B cell (primary cell): ENCODE measurements around the gene CTNNBL1. TPM values are rescaled to one million over a fixed set of nuclear protein-coding genes. Genes with fewer than 3 reads are reported as not detected.

Source experiments
- ATAC-seq: fragments of 200-7000 bp; cut with Tn5 transposase; one replicate; pipeline ENCODE4 v1.10.0; 2021; ENCODE audit warnings: low read depth, mild to moderate bottlenecking, moderate number of reproducible peaks, moderate library complexity
- CTCF ChIA-PET: fragments of 350-600 bp; sonication (Branson Sonifier 250); formaldehyde crosslinking; loops from one replicate; lab custom pipeline; 2021; ENCODE audit warnings: antibody characterized with exemption, inconsistent platforms; lab: Charles Lee
- POLR2A ChIA-PET: fragments of 350-600 bp; sonication (Branson Sonifier 250); formaldehyde crosslinking; loops from one replicate; lab custom pipeline; 2021; ENCODE audit warnings: antibody characterized with exemption; lab: Charles Lee
- DNase-seq: peaks from one replicate; pipeline ENCODE4 v3.0.0; 2013
- H2AFZ ChIP-seq: 2 replicates; pipeline ENCODE4 v1.6.1; 2012; ENCODE audit warnings: mild to moderate bottlenecking, low read depth, low read length; ENCODE audit not compliant: insufficient read depth, poor library complexity, severe bottlenecking
- H3K27ac ChIP-seq, 2 donors: 1 replicate in 1 of 2; 2 replicates in 1 of 2; pipeline ENCODE4 v1.5.1; 2012 to 2013; ENCODE audit warnings: low read length in 2 of 2, mild to moderate bottlenecking in 2 of 2, moderate library complexity in 1 of 2
- H3K27me3 ChIP-seq, 4 experiments: fragments of 200-600 bp in 1 of 4; sonication (generic) in 1 of 4; replicated peaks in 1 of 4; 1 replicate in 2 of 4; 2 replicates in 2 of 4; pipeline versions ENCODE4 v1.6.1 to v1.7.0; 2013 to 2016; ENCODE audit warnings: low read length in 3 of 4, mild to moderate bottlenecking in 2 of 4, mixed read lengths in 1 of 4, moderate library complexity in 1 of 4; ENCODE audit not compliant: insufficient read depth in 4 of 4, control insufficient read depth in 3 of 4; ENCODE audit errors: control extremely low read depth in 1 of 4
- H3K36me3 ChIP-seq, 2 experiments: replicated peaks in 1 of 2; 1 replicate in 1 of 2; 2 replicates in 1 of 2; pipeline versions ENCODE4 v1.6.1 to v1.7.1; 2013; ENCODE audit warnings: low read length in 1 of 2; ENCODE audit not compliant: insufficient read depth in 2 of 2, control insufficient read depth in 1 of 2; ENCODE audit errors: control extremely low read depth in 1 of 2, extremely low read depth in 1 of 2
- H3K4me1 ChIP-seq, 2 donors: fragments of 200-600 bp in 1 of 2; sonication (generic) in 1 of 2; 1 replicate in 1 of 2; 2 replicates in 1 of 2; pipeline versions ENCODE4 v1.5.1 to v1.6.1; 2013 to 2017; ENCODE audit warnings: low read length in 2 of 2; ENCODE audit not compliant: control insufficient read depth in 2 of 2, insufficient read depth in 2 of 2
- H3K4me2 ChIP-seq: replicated peaks from 2 replicates; pipeline ENCODE3; 2012; ENCODE audit warnings: mild to moderate bottlenecking, low read depth, low read length; ENCODE audit not compliant: poor library complexity, severe bottlenecking
- H3K4me3 ChIP-seq, 5 experiments: fragments of 200-600 bp in 1 of 5; sonication (generic) in 1 of 5; 1 replicate in 3 of 5; 2 replicates in 2 of 5; pipeline versions ENCODE4 v1.5.1 to v1.7.0; 2011 to 2016; ENCODE audit warnings: low read length in 4 of 5, mild to moderate bottlenecking in 4 of 5, low read depth in 2 of 5, control low read depth in 1 of 5, moderate library complexity in 1 of 5; ENCODE audit not compliant: insufficient read depth in 1 of 5; ENCODE audit errors: control extremely low read depth in 1 of 5, extremely low read depth in 1 of 5
- H3K79me2 ChIP-seq: fragments of 200-600 bp; sonication (generic); one replicate; pipeline ENCODE4 v1.6.0; 2016; ENCODE audit warnings: low read length; ENCODE audit not compliant: control insufficient read depth, insufficient read depth
- H3K9ac ChIP-seq: fragments of 200-600 bp; sonication (generic); 2 replicates; pipeline ENCODE4 v1.6.1; 2017; ENCODE audit warnings: mild to moderate bottlenecking, low read length, moderate library complexity
- H3K9me3 ChIP-seq, 3 donors: one replicate each; pipeline versions ENCODE4 v1.6.1 to v1.7.1; 2013; ENCODE audit warnings: low read length in 2 of 3; ENCODE audit not compliant: control insufficient read depth in 2 of 3, insufficient read depth in 1 of 3; ENCODE audit errors: control extremely low read depth in 1 of 3
- H4K20me1 ChIP-seq: 2 replicates; pipeline ENCODE4 v1.6.0; 2012; ENCODE audit warnings: mild to moderate bottlenecking, low read length; ENCODE audit not compliant: insufficient read depth, control insufficient read depth, poor library complexity, severe bottlenecking
- H3K27ac Mint-ChIP-seq: one replicate; pipeline ENCODE4 v1.8.0; 2021; ENCODE audit warnings: mixed read lengths
- H3K27me3 Mint-ChIP-seq: one replicate; pipeline ENCODE4 v1.8.0; 2021; ENCODE audit warnings: mixed read lengths
- H3K4me1 Mint-ChIP-seq: one replicate; pipeline ENCODE4 v1.8.0; 2021; ENCODE audit warnings: mixed read lengths
- H3K4me3 Mint-ChIP-seq: one replicate; pipeline ENCODE4 v1.8.0; 2021; ENCODE audit warnings: mixed read lengths
- H3K9me3 Mint-ChIP-seq: one replicate; pipeline ENCODE4 v1.8.0; 2022; ENCODE audit warnings: mixed read lengths; ENCODE audit not compliant: insufficient read depth
- EZH2 ChIP-seq: IDR thresholded peaks from 2 replicates; pipeline ENCODE4 v1.6.1; 2012; ENCODE audit warnings: borderline replicate concordance, low read depth, mild to moderate bottlenecking, moderate library complexity, low read length; ENCODE audit not compliant: insufficient read depth, poor library complexity, severe bottlenecking
- WGBS: methylation state at CpG from one replicate; pipeline ENCODE4 v1.1.5; 2013; ENCODE audit warnings: missing lambda C conversion rate; ENCODE audit not compliant: insufficient coverage; 5-methylcytosine and 5-hydroxymethylcytosine counted together
- intact Hi-C: fragments of 100-400 bp; cut with micrococcal nuclease; formaldehyde crosslinking; loops from one replicate; pipeline ENCODE4 v1.10.0; 2022
- polyA plus RNA-seq: library from polyadenylated mRNA; depleted of rRNA; stranded (reverse); fragments of >200 nt; gene quantifications from 2 replicates; pipeline ENCODE4 v1.2.3, GENCODE V29; 2012
- total RNA-seq, 2 donors: library from RNA; stranded (reverse); fragments of 120-200 nt in 1 of 2; gene quantifications; 1 replicate in 1 of 2; 2 replicates in 1 of 2; pipeline versions ENCODE4 v1.2.3 to v1.2.4, GENCODE V29; 2013 to 2022
- TF ChIP-seq, protein P1 (sequence below): fragments of 200-600 bp; IDR thresholded peaks from one replicate; pipeline ENCODE4 v1.8.0; 2022; ENCODE audit warnings: antibody characterized with exemption, mild to moderate bottlenecking

The CTNNBL1 gene
- total and polyA plus RNA-seq, 2 donors (not counting 1 experiment from before 2014, with no cell fraction given) = 25.3 to 64.7 TPM

DNA sequence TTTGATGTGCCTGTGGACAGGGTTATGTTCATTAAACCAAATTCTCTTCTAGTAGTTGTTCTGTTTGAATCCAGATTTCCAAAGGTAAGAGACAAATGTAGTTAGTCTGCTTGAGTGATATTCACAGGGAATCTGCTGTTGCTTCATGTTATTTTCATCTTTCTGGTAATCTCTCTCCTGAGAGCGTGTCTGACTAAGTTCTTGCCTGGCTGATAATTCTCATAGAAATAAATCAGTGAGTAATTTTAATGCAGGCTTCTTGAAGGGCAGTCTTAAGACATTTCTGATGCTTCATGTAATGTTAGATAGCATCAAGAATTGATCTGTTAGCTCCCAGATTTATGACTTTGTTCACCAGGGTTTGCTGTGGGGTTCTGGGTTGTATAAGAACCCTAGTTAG is 54.2 kb downstream of the CTNNBL1 start:
- Histone ChIP-seq H3K9ac (no peak overlapping the region), H3K4me3 (no peak overlapping the region), H3K36me3 (peaks cover 6 to 45% of the 10 kb centered on the region in 2 experiments), H3K27me3 (no peaks in the 10 kb centered on the region), H3K4me1 (peaks cover 0 to 8% of the 10 kb centered on the region in 2 donors), H3K27ac (no peak overlapping the region), H2AFZ (no peak overlapping the region), H4K20me1 (no peaks in the 10 kb centered on the region), H3K79me2 (no peaks in the 10 kb centered on the region), H3K4me2 (no peak overlapping the region), H3K9me3 (no peaks in the 10 kb centered on the region)
- DNase-seq (no peak), ATAC-seq (no peak)
- WGBS = 100% methylated on average over 1 of the region's 1 CpG
- ChIA-PET CTCF (no interaction called here), POLR2A (no interaction called here)
- peaks cover 24% of the 10 kb centered on the region for H3K4me1 Mint-ChIP-seq
- H3K27me3 Mint-ChIP-seq = no peaks in the 10 kb centered on the region
- no peak overlapping the region for H3K27ac Mint-ChIP-seq
- no peak overlapping the region for H3K4me3 Mint-ChIP-seq
- TF ChIP-seq, protein P1, sequence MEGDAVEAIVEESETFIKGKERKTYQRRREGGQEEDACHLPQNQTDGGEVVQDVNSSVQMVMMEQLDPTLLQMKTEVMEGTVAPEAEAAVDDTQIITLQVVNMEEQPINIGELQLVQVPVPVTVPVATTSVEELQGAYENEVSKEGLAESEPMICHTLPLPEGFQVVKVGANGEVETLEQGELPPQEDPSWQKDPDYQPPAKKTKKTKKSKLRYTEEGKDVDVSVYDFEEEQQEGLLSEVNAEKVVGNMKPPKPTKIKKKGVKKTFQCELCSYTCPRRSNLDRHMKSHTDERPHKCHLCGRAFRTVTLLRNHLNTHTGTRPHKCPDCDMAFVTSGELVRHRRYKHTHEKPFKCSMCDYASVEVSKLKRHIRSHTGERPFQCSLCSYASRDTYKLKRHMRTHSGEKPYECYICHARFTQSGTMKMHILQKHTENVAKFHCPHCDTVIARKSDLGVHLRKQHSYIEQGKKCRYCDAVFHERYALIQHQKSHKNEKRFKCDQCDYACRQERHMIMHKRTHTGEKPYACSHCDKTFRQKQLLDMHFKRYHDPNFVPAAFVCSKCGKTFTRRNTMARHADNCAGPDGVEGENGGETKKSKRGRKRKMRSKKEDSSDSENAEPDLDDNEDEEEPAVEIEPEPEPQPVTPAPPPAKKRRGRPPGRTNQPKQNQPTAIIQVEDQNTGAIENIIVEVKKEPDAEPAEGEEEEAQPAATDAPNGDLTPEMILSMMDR = no peak
- TF ChIP-seq EZH2 = no peak
- intact Hi-C loops = loop anchor here (10.0 kb wide), 1 partner anchor 173 kb away; no protein-coding TSS in a partner anchor
- no peaks in the 10 kb centered on the region for H3K9me3 Mint-ChIP-seq

DNA sequence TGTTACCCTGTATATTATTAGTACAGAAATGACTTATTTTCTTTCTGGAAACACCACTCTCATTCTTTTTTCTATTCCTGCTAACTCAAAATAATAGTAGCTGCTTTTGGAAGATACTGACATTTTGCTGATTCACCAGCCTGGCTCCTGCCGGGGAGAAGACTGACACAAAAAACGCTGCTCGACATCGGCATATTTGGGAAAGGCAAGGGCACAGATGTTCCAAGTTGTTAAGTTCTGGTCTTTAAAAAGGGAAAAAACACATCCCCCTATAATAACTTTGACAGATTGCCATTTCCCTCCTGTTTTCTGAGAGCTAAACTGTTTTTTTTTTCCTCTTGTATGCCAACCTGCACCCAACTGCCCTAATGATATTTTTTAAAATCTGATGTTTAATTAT is 55.4 kb downstream of the CTNNBL1 start:
- no peaks in the 10 kb centered on the region for H3K27me3 ChIP-seq
- no peak overlapping the region for H3K27ac ChIP-seq
- H3K36me3 ChIP-seq = peaks cover 6 to 45% of the 10 kb centered on the region in 2 experiments
- H3K79me2 ChIP-seq = no peaks in the 10 kb centered on the region
- no peak for DNase-seq
- H3K27ac Mint-ChIP-seq = no peak overlapping the region
- no peak overlapping the region for H3K9ac ChIP-seq
- no peak for ATAC-seq
- no peaks in the 10 kb centered on the region for H3K9me3 Mint-ChIP-seq
- intact Hi-C loops = loop anchor here (10.0 kb wide), 1 partner anchor 174 kb away; no protein-coding TSS in a partner anchor
- CTCF ChIA-PET = interaction anchor here (1.0 kb wide), 1 partner anchor 109 kb away, joined by 3 read pairs; no protein-coding TSS in a partner anchor
- peaks cover 0 to 8% of the 10 kb centered on the region in 2 donors for H3K4me1 ChIP-seq
- no peaks in the 10 kb centered on the region for H3K27me3 Mint-ChIP-seq
- no peaks in the 10 kb centered on the region for H4K20me1 ChIP-seq
- no peak overlapping the region for H3K4me3 Mint-ChIP-seq
- no peak overlapping the region for H2AFZ ChIP-seq
- no CpG with 5 or more reads among the region's 4 CpGs for WGBS
- no peaks in the 10 kb centered on the region for H3K9me3 ChIP-seq
- no peak overlapping the region for H3K4me3 ChIP-seq
- no peak for TF ChIP-seq EZH2
- TF ChIP-seq, protein P1 = no peak
- POLR2A ChIA-PET = no interaction called here
- no peak overlapping the region for H3K4me2 ChIP-seq
- peaks cover 23% of the 10 kb centered on the region for H3K4me1 Mint-ChIP-seq
